ENCODE data around the gene TMEM238L.

The TMEM238L gene

GRCh38 chr17:10803350-10803749, 549 bp downstream of the TMEM238L start:
- no peak for DNase-seq

- no peak for DNase-seq
Observed at GRCh38 chr17:10802496-10803284, 1.2 kb downstream of the TMEM238L start.

- DNase-seq, result no peak
Observed at GRCh38 chr17:10799407-10799806, 4.5 kb downstream of the TMEM238L start.

GRCh38 chr17:10798910-10799309, 5.0 kb downstream of the TMEM238L start:
- DNase-seq, result no peak

- DNase-seq, result no peak
Observed at GRCh38 chr17:10798332-10798749, 5.6 kb downstream of the TMEM238L start.

GRCh38 chr17:10797476-10798328, 6.2 kb downstream of the TMEM238L start:
- DNase-seq, result no peak

- DNase-seq, result no peak
Observed at GRCh38 chr17:10793816-10794215, 10.1 kb downstream of the TMEM238L start.

GRCh38 chr17:10793256-10793655, 10.6 kb downstream of the TMEM238L start:
- no peak for DNase-seq

GRCh38 chr17:10792151-10792550, 11.7 kb downstream of the TMEM238L start:
- no peak for DNase-seq

- DNase-seq, result no peak
Observed at GRCh38 chr17:10790491-10791401, 13.2 kb downstream of the TMEM238L start.

- DNase-seq, result no peak
Observed at GRCh38 chr17:10789694-10790271, 14.1 kb downstream of the TMEM238L start.

- DNase-seq, result no peak
Observed at GRCh38 chr17:10787306-10788045, 16.4 kb downstream of the TMEM238L start.

- DNase-seq, result no peak
Observed at GRCh38 chr17:10785295-10785694, 18.6 kb downstream of the TMEM238L start.

GRCh38 chr17:10779609-10780008, 24.3 kb downstream of the TMEM238L start:
- no peak for DNase-seq

- no peak for DNase-seq
Observed at GRCh38 chr17:10777890-10778289, 26.0 kb downstream of the TMEM238L start.

GRCh38 chr17:10777131-10777807, 26.6 kb downstream of the TMEM238L start:
- DNase-seq, result no peak

GRCh38 chr17:10776381-10776780, 27.5 kb downstream of the TMEM238L start:
- DNase-seq, result no peak

- no peak for DNase-seq
Observed at GRCh38 chr17:10775740-10776356, 28.1 kb downstream of the TMEM238L start.

GRCh38 chr17:10775058-10775457, 28.8 kb downstream of the TMEM238L start:
- DNase-seq, result no peak

- DNase-seq, result no peak
Observed at GRCh38 chr17:10773391-10773790, 30.5 kb downstream of the TMEM238L start.

Data from activated T-cell treated with anti-CD3 and anti-CD28 coated beads, Interleukin-2, amount 50 U/mL, for 1 hour (primary cell).